Trophoblast cell (in vitro differentiated cells and primary cell): ENCODE results near the gene RBM19.

Experiments used
- DNase-seq, 2 donors: peaks; one replicate each; pipeline ENCODE4 v3.0.0-alpha.2; 2016
- H2AFZ ChIP-seq: 2 replicates; pipeline ENCODE4 v1.6.1; 2013; ENCODE audit warnings: low read length, moderate library complexity, mild to moderate bottlenecking; ENCODE audit not compliant: insufficient read depth, poor library complexity
- H2AK5ac ChIP-seq: 2 replicates; pipeline ENCODE4 v1.6.1; 2013; ENCODE audit warnings: mild to moderate bottlenecking, low read length
- H2BK120ac ChIP-seq: 2 replicates; pipeline ENCODE4 v1.6.1; 2013; ENCODE audit warnings: low read length, mild to moderate bottlenecking, moderate library complexity; ENCODE audit not compliant: insufficient read depth, poor library complexity
- H2BK12ac ChIP-seq: 2 replicates; pipeline ENCODE4 v1.6.1; 2013; ENCODE audit warnings: mild to moderate bottlenecking, low read length, moderate library complexity
- H2BK5ac ChIP-seq: 2 replicates; pipeline ENCODE4 v1.6.1; 2013; ENCODE audit warnings: low read length, low read depth, moderate library complexity, mild to moderate bottlenecking; ENCODE audit not compliant: poor library complexity
- H3K14ac ChIP-seq: 2 replicates; pipeline ENCODE4 v1.6.1; 2013; ENCODE audit warnings: mild to moderate bottlenecking, low read length
- H3K18ac ChIP-seq: 2 replicates; pipeline ENCODE4 v1.6.1; 2013; ENCODE audit warnings: mild to moderate bottlenecking, low read length
- H3K23ac ChIP-seq: 2 replicates; pipeline ENCODE4 v1.6.1; 2013; ENCODE audit warnings: low read length
- H3K27ac ChIP-seq: 2 replicates; pipeline ENCODE4 v1.5.1; 2013; ENCODE audit warnings: low read depth, mild to moderate bottlenecking, inconsistent platforms, low read length, moderate library complexity
- H3K27me3 ChIP-seq: 2 replicates; pipeline ENCODE4 v1.6.1; 2013; ENCODE audit warnings: inconsistent platforms, mild to moderate bottlenecking, low read length, moderate library complexity; ENCODE audit not compliant: insufficient read depth
- H3K36me3 ChIP-seq, 2 experiments: 1 replicate in 1 of 2; 2 replicates in 1 of 2; pipeline ENCODE4 v1.6.1; 2013; ENCODE audit warnings: low read length in 2 of 2, mild to moderate bottlenecking in 2 of 2, moderate library complexity in 1 of 2; ENCODE audit not compliant: insufficient read depth in 2 of 2, control insufficient read depth in 1 of 2
- H3K4ac ChIP-seq: 2 replicates; pipeline ENCODE4 v1.6.1; 2013; ENCODE audit warnings: low read depth, mild to moderate bottlenecking, low read length, moderate library complexity
- H3K4me1 ChIP-seq, 2 experiments: 1 replicate in 1 of 2; 2 replicates in 1 of 2; pipeline ENCODE4 v1.6.1; 2013; ENCODE audit warnings: low read length in 2 of 2, mild to moderate bottlenecking in 2 of 2, moderate library complexity in 1 of 2; ENCODE audit not compliant: insufficient read depth in 2 of 2, control insufficient read depth in 1 of 2
- H3K4me2 ChIP-seq: 2 replicates; pipeline ENCODE4 v1.6.1; 2013; ENCODE audit warnings: inconsistent platforms, mild to moderate bottlenecking, low read length, moderate library complexity
- H3K4me3 ChIP-seq: 2 replicates; pipeline ENCODE4 v1.5.1; 2013; ENCODE audit warnings: mild to moderate bottlenecking, low read depth, low read length, inconsistent platforms
- H3K79me1 ChIP-seq: one replicate; pipeline ENCODE4 v1.6.1; 2013; ENCODE audit warnings: low read length
- H3K79me2 ChIP-seq: 2 replicates; pipeline ENCODE4 v1.6.1; 2013; ENCODE audit warnings: low read length, mild to moderate bottlenecking; ENCODE audit not compliant: control insufficient read depth, insufficient read depth, poor library complexity
- H3K9ac ChIP-seq: 2 replicates; pipeline ENCODE4 v1.6.1; 2013; ENCODE audit warnings: mild to moderate bottlenecking, low read length
- H3K9me3 ChIP-seq: 2 replicates; pipeline ENCODE4 v1.6.1; 2013; ENCODE audit warnings: low read depth, mild to moderate bottlenecking, control low read depth, inconsistent platforms, low read length; ENCODE audit not compliant: insufficient read depth
- H4K12ac ChIP-seq: 2 replicates; pipeline ENCODE4 v1.6.1; 2013; ENCODE audit warnings: low read depth, mild to moderate bottlenecking, low read length, moderate library complexity
- H4K8ac ChIP-seq: 2 replicates; pipeline ENCODE4 v1.6.1; 2013; ENCODE audit warnings: low read depth, mild to moderate bottlenecking, low read length, moderate library complexity
- H4K91ac ChIP-seq: one replicate; pipeline ENCODE4 v1.6.1; 2013; ENCODE audit warnings: low read depth, mild to moderate bottlenecking, low read length, moderate library complexity
- WGBS: extraction: QIAGEN DNeasy Blood & Tissue Kit; methylation state at CpG from one replicate; pipeline ENCODE4 v1.1.7; 2013; ENCODE audit warnings: missing lambda C conversion rate; ENCODE audit not compliant: insufficient read length, insufficient coverage; ENCODE audit errors: extremely low coverage; 5-methylcytosine and 5-hydroxymethylcytosine counted together

Gene RBM19

GRCh38 chr12:113866496-113866895 is 99.6 kb downstream of the RBM19 start:
- Histone ChIP-seq H3K4me3 (no peak overlapping the region), H2BK12ac (no peak overlapping the region), H4K91ac (no peak overlapping the region), H3K27ac (no peak overlapping the region), H3K4me2 (no peak overlapping the region), H2AK5ac (no peak overlapping the region), H3K18ac (no peak overlapping the region), H2AFZ (no peak overlapping the region), H3K79me1 (no peaks in the 10 kb centered on the region), H3K4ac (no peak overlapping the region), H3K79me2 (no peaks in the 10 kb centered on the region), H3K9ac (no peak overlapping the region), H3K4me1 (peaks cover 3 to 6% of the 10 kb centered on the region in 2 experiments), H2BK5ac (no peak overlapping the region), H3K27me3 (no peaks in the 10 kb centered on the region), H3K36me3 (no peaks in the 10 kb centered on the region), H4K12ac (no peak overlapping the region), H3K23ac (no peak overlapping the region), H4K8ac (no peak overlapping the region), H2BK120ac (no peak overlapping the region), H3K9me3 (peaks cover 3% of the 10 kb centered on the region), H3K14ac (no peak overlapping the region)
- DNase-seq: no peak
- WGBS: no CpG with 5 or more reads among the region's 1 CpG

- WGBS: no CpG with 5 or more reads among the region's 2 CpGs
- Histone ChIP-seq H3K4ac (no peak overlapping the region), H4K12ac (no peak overlapping the region), H3K9me3 (peaks cover 3% of the 10 kb centered on the region), H3K79me1 (peaks cover 3% of the 10 kb centered on the region), H3K4me1 (peaks cover 9 to 16% of the 10 kb centered on the region in 2 experiments), H3K18ac (no peak overlapping the region), H3K4me2 (no peak overlapping the region), H3K9ac (no peak overlapping the region), H4K91ac (no peak overlapping the region), H2BK5ac (no peak overlapping the region), H3K27me3 (no peaks in the 10 kb centered on the region), H2BK120ac (no peak overlapping the region), H3K23ac (no peak overlapping the region), H2AFZ (no peak overlapping the region), H2BK12ac (no peak overlapping the region), H2AK5ac (no peak overlapping the region), H3K14ac (no peak overlapping the region), H4K8ac (no peak overlapping the region), H3K36me3 (no peaks in the 10 kb centered on the region), H3K4me3 (no peak overlapping the region), H3K79me2 (no peaks in the 10 kb centered on the region), H3K27ac (no peak overlapping the region)
- no peak for DNase-seq
These were observed 102.7 kb downstream of the RBM19 start for GRCh38 chr12:113863455-113863845.

GRCh38 chr12:113862590-113863454 is 103.3 kb downstream of the RBM19 start:
- Histone ChIP-seq H2BK12ac (no peak overlapping the region), H3K27me3 (no peaks in the 10 kb centered on the region), H3K27ac (no peak overlapping the region), H3K9ac (no peak overlapping the region), H4K91ac (no peak overlapping the region), H3K23ac (no peak overlapping the region), H3K4me1 (peaks cover 9 to 16% of the 10 kb centered on the region in 2 experiments), H3K14ac (no peak overlapping the region), H3K4ac (no peak overlapping the region), H3K79me1 (peaks cover 3% of the 10 kb centered on the region), H3K4me2 (no peak overlapping the region), H2AFZ (no peak overlapping the region), H2BK5ac (no peak overlapping the region), H3K4me3 (no peak overlapping the region), H2AK5ac (no peak overlapping the region), H2BK120ac (no peak overlapping the region), H3K36me3 (peaks cover 2 to 5% of the 10 kb centered on the region in 2 experiments), H3K18ac (no peak overlapping the region), H3K9me3 (peaks cover 3% of the 10 kb centered on the region), H4K12ac (no peak overlapping the region), H3K79me2 (no peaks in the 10 kb centered on the region), H4K8ac (no peak overlapping the region)
- no CpG with 5 or more reads among the region's 18 CpGs for WGBS
- DNase-seq: no peak

DNA sequence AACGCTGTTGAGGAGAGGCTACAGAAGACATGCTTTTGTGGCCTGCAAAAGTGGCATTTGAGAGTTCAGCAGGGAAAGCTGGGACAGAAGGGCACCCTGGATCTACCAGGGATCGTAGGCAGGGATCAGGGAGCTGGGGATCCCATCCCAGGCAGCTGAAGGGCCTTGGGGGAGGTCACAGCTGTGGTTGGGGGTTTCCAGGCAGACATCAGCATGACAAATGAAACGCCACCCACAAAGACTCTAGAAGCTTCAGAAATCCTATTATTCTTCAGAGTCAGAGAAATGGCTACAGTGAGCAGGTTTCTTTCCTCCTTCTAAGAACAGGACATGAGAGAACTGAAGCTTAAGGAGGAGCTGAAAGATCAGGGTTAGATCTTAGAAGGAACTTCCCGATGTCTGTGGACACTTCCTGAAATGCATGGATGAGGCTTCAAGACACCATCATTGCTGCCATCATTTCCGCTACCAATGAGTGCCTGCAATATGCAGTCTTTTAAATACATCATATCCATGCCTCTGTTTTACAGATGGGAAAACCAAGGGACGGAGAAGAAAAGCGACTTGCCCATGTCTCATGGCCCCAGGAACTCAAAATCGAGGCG is 104.3 kb downstream of the RBM19 start:
- Histone ChIP-seq H3K27ac (no peak overlapping the region), H3K14ac (no peak overlapping the region), H2BK120ac (no peak overlapping the region), H4K8ac (no peak overlapping the region), H3K36me3 (peaks cover 10 to 12% of the 10 kb centered on the region in 2 experiments), H3K4ac (no peak overlapping the region), H3K79me1 (peaks cover 3% of the 10 kb centered on the region), H2AFZ (no peak overlapping the region), H3K27me3 (no peaks in the 10 kb centered on the region), H4K91ac (no peak overlapping the region), H3K18ac (no peak overlapping the region), H3K4me3 (no peak overlapping the region), H3K4me2 (no peak overlapping the region), H2BK5ac (no peak overlapping the region), H3K9me3 (peaks cover 3% of the 10 kb centered on the region), H3K79me2 (no peaks in the 10 kb centered on the region), H2BK12ac (no peak overlapping the region), H3K9ac (no peak overlapping the region), H2AK5ac (no peak overlapping the region), H3K23ac (no peak overlapping the region), H4K12ac (no peak overlapping the region), H3K4me1 (peaks cover 9 to 16% of the 10 kb centered on the region in 2 experiments)
- no peak for DNase-seq
- WGBS: no CpG with 5 or more reads among the region's 9 CpGs
